Choroid plexus epithelial cell (primary cell): ENCODE results near the gene ASB7.

Experiments
- DNase-seq: peaks from one replicate; pipeline ENCODE4 v3.0.0-alpha.2; 2010; ENCODE audit warnings: low read depth
- H3K4me3 ChIP-seq: 2 replicates; pipeline ENCODE4 v1.5.1; 2011; ENCODE audit warnings: low read depth, mild to moderate bottlenecking, control low read depth, low read length, moderate library complexity
- CTCF ChIP-seq: conservative IDR thresholded peaks from 2 replicates; pipeline ENCODE4 v1.5.1; 2011; ENCODE audit warnings: low read depth, mild to moderate bottlenecking, control low read depth, inconsistent platforms, low read length, moderate library complexity

Gene ASB7

GRCh38 chr15:100686021-100686724 is 83.8 kb downstream of the ASB7 start:
- TF ChIP-seq CTCF = no peak
- no peak overlapping the region for H3K4me3 ChIP-seq
- no peak for DNase-seq

- peak overlapping the region; percentile 23 for H3K4me3 ChIP-seq
- no peak for TF ChIP-seq CTCF
- DNase-seq = peak; percentile 26
Observed at GRCh38 chr15:100686725-100687473, 84.5 kb downstream of the ASB7 start.

GRCh38 chr15:100687582-100688141 is 85.3 kb downstream of the ASB7 start:
- H3K4me3 ChIP-seq = peak overlapping the region; percentile 23
- TF ChIP-seq CTCF = no peak
- peak; percentile 82 for DNase-seq

- no peak overlapping the region for H3K4me3 ChIP-seq
- TF ChIP-seq CTCF = no peak
- DNase-seq = no peak
Observed at GRCh38 chr15:100688549-100689120, 86.2 kb downstream of the ASB7 start.

- no peak for TF ChIP-seq CTCF
- no peak for DNase-seq
- H3K4me3 ChIP-seq = no peak overlapping the region
Observed at GRCh38 chr15:100689131-100689899, 86.9 kb downstream of the ASB7 start.

GRCh38 chr15:100690032-100690794 is 87.8 kb downstream of the ASB7 start:
- DNase-seq = no peak
- H3K4me3 ChIP-seq = no peak overlapping the region
- TF ChIP-seq CTCF = no peak
